K562 (cell line): Measurements from ENCODE around the gene PA2G4. TPM values are rescaled to one million over a fixed set of nuclear protein-coding genes. Genes with fewer than 3 reads are reported as not detected.
A peak's percentile ranks its signal among the peaks of the same experiment; 100 is the strongest.

ENCODE experiments used
- ARID1B ChIP-seq: fragments of 450-650 bp; IDR thresholded peaks from 2 replicates; pipeline ENCODE4 v1.6.1; 2016; ENCODE audit warnings: antibody characterized with exemption, mild to moderate bottlenecking, inconsistent platforms
- BCOR ChIP-seq: fragments of 450-650 bp; IDR thresholded peaks from 2 replicates; pipeline ENCODE4 v1.6.1; 2016
- DNMT1 ChIP-seq: fragments of 450-650 bp; IDR thresholded peaks from 2 replicates; pipeline ENCODE4 v1.6.1; 2016; ENCODE audit warnings: antibody characterized with exemption, mild to moderate bottlenecking
- ETV5 ChIP-seq: sonication (generic); formaldehyde crosslinking; IDR thresholded peaks from 2 replicates; pipeline ENCODE4 v1.4.0; 2020; ENCODE audit warnings: low read depth, mild to moderate bottlenecking, missing genetic modification reagents
- EZH2 ChIP-seq: IDR thresholded peaks from 2 replicates; pipeline ENCODE4 v1.6.1; 2012; ENCODE audit warnings: low read depth, mild to moderate bottlenecking, inconsistent platforms, low read length, borderline replicate concordance
- GTF3C2 ChIP-seq: IDR thresholded peaks from 3 replicates; pipeline ENCODE4 v1.6.1; 2011; ENCODE audit warnings: borderline replicate concordance, mild to moderate bottlenecking, moderate library complexity; ENCODE audit not compliant: insufficient read length; ENCODE audit errors: extremely low read depth
- HMGXB4 ChIP-seq: sonication (generic); formaldehyde crosslinking; IDR thresholded peaks from 2 replicates; pipeline ENCODE4 v1.8.1; 2023; ENCODE audit warnings: mild to moderate bottlenecking, missing genetic modification reagents
- ILF3 ChIP-seq: fragments of 450-650 bp; IDR thresholded peaks from 2 replicates; pipeline ENCODE4 v1.6.1; 2018; ENCODE audit warnings: antibody characterized with exemption, mild to moderate bottlenecking, moderate library complexity, borderline replicate concordance
- MECOM ChIP-seq: fragments of 250-450 bp; sonication (Bioruptor Pico); IDR thresholded peaks from 2 replicates; pipeline ENCODE4 v1.8.0; 2022; ENCODE audit warnings: inconsistent platforms
- MXI1 ChIP-seq: IDR thresholded peaks from 2 replicates; pipeline ENCODE4 v1.6.1; 2011; ENCODE audit warnings: low read depth, mild to moderate bottlenecking, improper control_type of control experiment, low read length
- NRF1 ChIP-seq, 2 experiments: fragments of 450-650 bp; IDR thresholded peaks in 1 of 2; conservative IDR thresholded peaks in 1 of 2; 2 replicates each; pipeline ENCODE4 v1.6.1; 2014; ENCODE audit warnings: mild to moderate bottlenecking in 2 of 2
- SAP30 ChIP-seq: fragments of 200-600 bp; sonication (generic); IDR thresholded peaks from 2 replicates; pipeline ENCODE4 v1.6.1; 2012; ENCODE audit warnings: borderline replicate concordance, low read depth, mild to moderate bottlenecking, moderate library complexity, low read length, control low read depth, inconsistent platforms; ENCODE audit not compliant: insufficient read depth, poor library complexity, severe bottlenecking
- SUPT5H ChIP-seq: fragments of 450-650 bp; IDR thresholded peaks from 2 replicates; pipeline ENCODE4 v1.6.1; 2016
- TAL1 ChIP-seq: fragments of 450-650 bp; IDR thresholded peaks from 2 replicates; pipeline ENCODE4 v1.6.1; 2016; ENCODE audit warnings: mild to moderate bottlenecking
- TFAP4 ChIP-seq: sonication (generic); formaldehyde crosslinking; IDR thresholded peaks from 2 replicates; pipeline ENCODE4 v1.8.0; 2022; ENCODE audit warnings: missing genetic modification reagents, mild to moderate bottlenecking, moderate library complexity, borderline replicate concordance
- ZKSCAN1 ChIP-seq: fragments of 150-350 bp; IDR thresholded peaks from 2 replicates; pipeline ENCODE4 v1.6.1; 2016; ENCODE audit warnings: low read depth, low read length
- ZNF143 ChIP-seq: sonication (generic); formaldehyde crosslinking; IDR thresholded peaks from 2 replicates; pipeline ENCODE4 v1.9.0; 2022; ENCODE audit warnings: mild to moderate bottlenecking, missing genetic modification reagents
- ZNF277 ChIP-seq: fragments of 250-450 bp; sonication (Bioruptor Pico); IDR thresholded peaks from 2 replicates; pipeline ENCODE4 v1.8.0; 2022; ENCODE audit warnings: inconsistent platforms, mild to moderate bottlenecking, moderate library complexity, borderline replicate concordance
- ZNF354B ChIP-seq: fragments of 250-450 bp; sonication (Bioruptor Pico); IDR thresholded peaks from 2 replicates; pipeline ENCODE4 v1.4.0; 2020
- ZNF384 ChIP-seq: IDR thresholded peaks from 2 replicates; pipeline ENCODE4 v1.6.1; 2012; ENCODE audit warnings: low read depth, low read length, improper control_type of control experiment
- ZNF431 ChIP-seq: sonication (generic); formaldehyde crosslinking; IDR thresholded peaks from 2 replicates; pipeline ENCODE4 v1.8.0; 2022; ENCODE audit warnings: mild to moderate bottlenecking, missing genetic modification reagents
- polyA plus RNA-seq, 8 experiments: library from polyadenylated mRNA; depleted of rRNA in 4 of 8; stranded (reverse) in 5 of 8; unstranded in 3 of 8; fragments of >200 nt; fragmentation: Nextera tagmentation in 2 of 8; fragmentation: Illumina TruSeq in 1 of 8; extraction: Ambion mirVana in 2 of 8; extraction: Trizol in 1 of 8; gene quantifications; 2 replicates each; pipeline versions ENCODE4 v1.2.1 to v1.2.3, GENCODE V29; 2011 to 2014; ENCODE audit warnings: inconsistent platforms in 1 of 8, missing spikeins in 1 of 8
- total RNA-seq, 7 experiments: library from RNA; depleted of rRNA in 6 of 7; stranded (reverse); fragments of >200 nt in 6 of 7; fragmentation: Illumina TruSeq in 2 of 7; extraction: Trizol in 2 of 7; gene quantifications; 2 replicates each; pipeline versions ENCODE4 v1.2.1 to v1.2.3, GENCODE V29; 2011 to 2021; ENCODE audit warnings: low replicate concordance in 1 of 7

The PA2G4 gene
- total and polyA plus RNA-seq, 9 of the 15 experiments (the other 6 are each of a cell fraction or from before 2014, with no cell fraction given), result 230 to 925 (median 638) TPM

GRCh38 chr12:56129206-56129941, 25.0 kb downstream of the PA2G4 start (continued):
- TF ChIP-seq EZH2, result no peak
- no peak for TF ChIP-seq ZNF384
- TF ChIP-seq ZNF143 (CRISPR knock-in tag), result no peak
- no peak for TF ChIP-seq MXI1
- TF ChIP-seq ETV5 (CRISPR knock-in tag), result peak; percentile 87
- TF ChIP-seq SUPT5H, result peak; percentile 75
- TF ChIP-seq BCOR, result peak; percentile 61
- no peak for TF ChIP-seq ZNF354B (CRISPR knock-in tag)
- TF ChIP-seq TAL1, result no peak
- peak; percentile 69 for TF ChIP-seq ARID1B
- 0 out of 2 replicates have a peak, but pooled peaks have one; percentile 24 for TF ChIP-seq ZNF431 (CRISPR knock-in tag)
- TF ChIP-seq HMGXB4, result no peak
- TF ChIP-seq ILF3, result no peak
- TF ChIP-seq TFAP4 (CRISPR knock-in tag), result peak; percentile 58; the same call in 1 of the 2 replicates
- peak; percentile 80 to 82 for TF ChIP-seq NRF1 (conservative IDR thresholded peaks at IDR 0.05 in 1 of 2, IDR thresholded peaks at IDR 0.05 in 1 of 2)
- no peak for TF ChIP-seq GTF3C2
- TF ChIP-seq ZKSCAN1, result no peak
- peak; percentile 65 for TF ChIP-seq SAP30
- no peak for TF ChIP-seq MECOM (CRISPR knock-in tag)
- no peak for TF ChIP-seq ZNF277
- 0 out of 2 replicates have a peak, but pooled peaks have one; percentile 33 for TF ChIP-seq DNMT1
